GM18498 (cell line): Measurements from ENCODE around the gene HS1BP3.

Experiments used
- ATAC-seq: cut with Tn5 transposase; IDR thresholded peaks from one replicate; pipeline ENCODE4 v1.9.1; 2021; ENCODE audit warnings: mild to moderate bottlenecking, moderate library complexity; ENCODE audit not compliant: unreplicated experiment

HS1BP3 gene

GRCh38 chr2:20589975-20590703 lies 60.8 kb downstream of the HS1BP3 start:
- no peak for ATAC-seq

DNA sequence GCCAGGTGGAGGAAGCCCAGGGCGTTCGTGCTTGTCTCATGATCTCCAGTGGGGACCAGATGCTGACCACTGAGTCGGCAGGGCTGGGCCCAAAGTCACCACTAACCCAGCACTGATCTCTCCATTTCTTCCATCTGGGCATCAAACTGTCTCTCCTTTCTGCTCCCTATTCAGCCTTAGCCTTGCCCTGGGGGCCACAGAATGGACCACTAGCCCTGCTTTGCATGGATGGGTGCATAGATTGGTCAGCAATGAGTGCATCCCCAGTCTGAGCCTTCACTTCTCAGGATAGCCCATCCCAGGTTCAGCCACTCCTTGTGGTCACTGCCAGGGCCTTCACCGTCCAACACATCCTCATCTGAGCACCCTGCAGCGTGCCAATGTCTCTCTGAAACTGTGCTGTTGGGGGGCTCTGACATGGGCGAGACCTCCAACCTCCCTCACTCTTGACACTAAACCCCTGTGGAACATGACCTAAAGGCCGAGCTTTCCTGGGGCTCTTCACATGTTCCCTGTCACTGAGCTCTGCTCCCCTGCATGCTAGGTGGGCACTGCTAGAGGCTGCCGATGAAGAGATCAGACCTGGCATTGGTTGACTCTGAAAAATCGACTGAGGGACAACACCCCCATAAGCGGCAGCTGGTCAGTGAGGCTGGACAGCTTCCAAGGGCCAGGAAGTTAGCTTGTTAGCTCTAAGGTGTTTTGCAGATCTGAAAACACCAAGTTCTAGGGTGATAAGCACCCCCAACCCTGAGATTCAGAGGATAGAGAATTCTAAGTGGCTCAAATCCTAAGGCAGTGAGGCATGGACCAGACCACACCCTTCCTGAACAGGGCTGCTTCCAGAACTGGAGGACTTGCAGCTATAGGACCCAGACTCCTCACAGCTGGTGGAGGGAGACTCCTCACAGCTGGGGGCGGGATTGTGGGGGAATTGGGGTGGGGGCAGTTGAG lies 61.7 kb downstream of the HS1BP3 start:
- no peak for ATAC-seq

GRCh38 chr2:20585710-20586594 lies 64.9 kb downstream of the HS1BP3 start:
- ATAC-seq, result no peak

- no peak for ATAC-seq
These were observed 65.6 kb downstream of the HS1BP3 start for GRCh38 chr2:20585359-20585709.

GRCh38 chr2:20584399-20585358 lies 66.2 kb downstream of the HS1BP3 start:
- no peak for ATAC-seq

DNA sequence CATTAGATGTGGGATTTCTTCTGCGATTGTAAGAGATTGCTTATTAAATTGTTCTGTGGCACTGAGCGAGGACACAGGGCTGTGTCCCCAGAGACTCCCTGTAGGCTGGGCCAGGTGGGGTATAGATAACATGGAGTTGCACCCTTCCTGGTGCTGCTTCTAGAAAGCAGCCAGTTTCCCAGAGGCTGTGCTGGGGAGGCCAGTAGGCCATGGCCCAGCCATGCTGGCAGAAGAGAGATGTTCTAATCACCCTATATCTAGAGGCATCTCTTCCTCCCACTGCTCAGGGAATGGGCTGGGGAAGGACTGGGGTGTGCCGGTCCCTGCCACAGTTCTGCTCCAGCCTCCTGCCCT lies 66.9 kb downstream of the HS1BP3 start:
- ATAC-seq, result no peak

- ATAC-seq, result no peak
These were observed 67.4 kb downstream of the HS1BP3 start for GRCh38 chr2:20583425-20583881.

DNA sequence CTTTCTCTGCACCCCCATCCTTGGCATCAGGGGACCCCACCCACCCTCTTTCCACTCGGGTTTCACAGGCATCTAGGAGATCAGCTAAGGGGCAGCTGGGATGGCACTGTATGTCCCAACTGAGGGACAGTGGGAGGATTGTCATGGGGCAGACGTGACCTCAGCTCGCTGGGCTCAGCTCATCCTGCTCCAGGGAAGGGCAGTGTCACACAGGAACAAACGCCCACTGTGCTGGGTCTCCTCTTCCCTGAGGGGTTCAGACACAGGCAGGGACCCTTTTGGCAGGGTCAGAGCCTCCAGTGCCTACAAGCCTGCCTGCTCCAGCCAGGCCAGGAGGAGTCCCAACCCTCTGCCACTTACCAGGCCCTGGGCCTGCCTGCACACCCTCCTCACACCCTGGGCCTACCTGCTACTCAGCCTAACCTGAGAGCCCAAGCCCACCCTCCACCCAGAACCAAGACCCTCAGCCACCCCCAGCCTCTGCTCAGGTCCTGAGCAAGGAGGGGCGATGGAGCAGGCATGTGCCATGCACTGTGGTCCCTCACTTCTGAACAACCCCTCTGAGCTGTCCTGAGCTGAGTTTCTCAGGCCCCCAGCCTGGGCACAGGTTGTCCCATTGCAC lies 68.2 kb downstream of the HS1BP3 start:
- ATAC-seq, result no peak

GRCh38 chr2:20580690-20581437 lies 70.0 kb downstream of the HS1BP3 start:
- no peak for ATAC-seq

- no peak for ATAC-seq
These were observed 71.0 kb downstream of the HS1BP3 start for GRCh38 chr2:20579866-20580265.

- peak; percentile 72 for ATAC-seq
These were observed 71.7 kb downstream of the HS1BP3 start for GRCh38 chr2:20578895-20579825.

DNA sequence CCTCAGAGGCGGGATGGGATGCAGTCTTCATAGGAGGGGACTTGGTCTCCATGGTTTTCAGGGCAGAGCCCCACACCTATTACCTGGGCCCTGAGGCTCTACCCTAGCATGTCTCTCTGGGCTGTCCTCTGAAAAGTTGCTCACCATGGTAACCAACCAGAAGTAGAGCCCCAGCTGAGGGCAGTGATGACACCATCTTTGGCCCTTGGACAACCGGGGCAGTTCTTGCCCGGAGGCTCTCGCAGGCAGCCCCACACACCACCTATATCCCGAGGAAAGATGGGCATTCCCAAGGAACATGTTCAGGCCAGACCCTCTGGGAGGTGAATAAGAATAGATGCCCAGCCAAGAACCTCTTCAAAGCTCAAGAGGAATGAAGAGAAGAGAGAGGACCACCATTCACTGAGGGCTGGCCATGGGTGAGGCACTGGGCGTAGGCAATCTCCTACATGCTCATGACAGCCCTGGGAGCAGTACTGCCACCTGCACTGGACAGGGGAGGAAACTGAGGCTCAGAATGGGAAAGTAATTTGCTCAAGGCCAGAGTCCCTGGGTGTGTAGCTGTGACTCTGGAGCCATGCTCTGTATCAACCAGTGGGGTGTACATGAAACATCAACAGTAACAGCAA lies 72.5 kb downstream of the HS1BP3 start:
- no peak for ATAC-seq

- no peak for ATAC-seq
These were observed 73.2 kb downstream of the HS1BP3 start for GRCh38 chr2:20577495-20578235.

DNA sequence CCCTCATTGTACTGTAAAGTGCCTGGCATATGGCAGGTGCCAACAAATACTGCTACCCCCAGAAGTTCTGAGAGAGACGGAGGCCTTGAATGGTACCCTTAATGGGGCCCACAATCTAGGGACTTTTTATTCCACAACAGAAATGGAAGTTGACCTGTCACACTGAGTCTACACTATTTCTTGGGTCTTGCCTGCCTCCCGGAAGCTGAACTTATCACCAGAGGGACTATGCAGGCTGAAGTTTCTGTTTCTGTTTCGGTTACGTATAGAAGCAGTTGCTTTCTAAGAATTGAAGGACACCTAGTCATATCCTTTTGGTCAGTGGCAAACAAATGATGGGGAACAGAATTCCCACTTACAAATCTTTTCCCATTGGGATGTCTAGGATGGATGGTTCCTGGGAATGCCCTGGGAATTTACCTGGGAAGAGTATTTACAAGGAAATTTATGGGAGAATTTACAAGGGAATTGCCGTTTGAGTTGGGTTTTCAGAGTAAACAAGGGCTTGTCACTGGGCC lies 74.2 kb downstream of the HS1BP3 start:
- ATAC-seq, result peak; percentile 78

- no peak for ATAC-seq
These were observed 74.8 kb downstream of the HS1BP3 start for GRCh38 chr2:20575935-20576597.

GRCh38 chr2:20575414-20575813 lies 75.5 kb downstream of the HS1BP3 start:
- ATAC-seq, result no peak
